ENCODE data around the gene KIAA1328.

- TF ChIP-seq CTCF (IDR thresholded peaks at IDR 0.05), result no peak
- no peak for TF ChIP-seq MAFK (IDR thresholded peaks at IDR 0.05; ENCODE audit: partially characterized antibody)
- no peak for TF ChIP-seq SMC3 (IDR thresholded peaks at IDR 0.05)
- TF ChIP-seq MYC (IDR thresholded peaks at IDR 0.05; ENCODE audit: borderline replicate concordance, low read length), result no peak
- no peak for TF ChIP-seq CHD2 (IDR thresholded peaks at IDR 0.05; ENCODE audit: low read length, partially characterized antibody)
- TF ChIP-seq POLR2A (IDR thresholded peaks at IDR 0.05; ENCODE audit: low read length), result no peak
- no peak for TF ChIP-seq TP53 (CRISPR knock-in tag; IDR thresholded peaks at IDR 0.05)
- TF ChIP-seq BHLHE40 (IDR thresholded peaks at IDR 0.05; ENCODE audit: low read depth, low read length), result no peak
- TF ChIP-seq, protein P1, sequence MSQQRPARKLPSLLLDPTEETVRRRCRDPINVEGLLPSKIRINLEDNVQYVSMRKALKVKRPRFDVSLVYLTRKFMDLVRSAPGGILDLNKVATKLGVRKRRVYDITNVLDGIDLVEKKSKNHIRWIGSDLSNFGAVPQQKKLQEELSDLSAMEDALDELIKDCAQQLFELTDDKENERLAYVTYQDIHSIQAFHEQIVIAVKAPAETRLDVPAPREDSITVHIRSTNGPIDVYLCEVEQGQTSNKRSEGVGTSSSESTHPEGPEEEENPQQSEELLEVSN (IDR thresholded peaks at IDR 0.05; ENCODE audit: borderline replicate concordance, low read depth), result no peak
These were observed 14.3 kb downstream of the KIAA1328 start for GRCh38 chr18:36843199-36843598.
